GM18499 (cell line): ENCODE data around the gene PIEZO1.
"Not testable (repeated sequence)": the region's sequence is repeated elsewhere in the genome, so short reads cannot be mapped to it uniquely, and the experiment has no call there.

Experiments
- ATAC-seq: cut with Tn5 transposase; IDR thresholded peaks from one replicate; pipeline ENCODE4 v1.9.1; 2021; ENCODE audit warnings: moderate number of reproducible peaks; ENCODE audit not compliant: insufficient read depth, unreplicated experiment

Gene PIEZO1

DNA sequence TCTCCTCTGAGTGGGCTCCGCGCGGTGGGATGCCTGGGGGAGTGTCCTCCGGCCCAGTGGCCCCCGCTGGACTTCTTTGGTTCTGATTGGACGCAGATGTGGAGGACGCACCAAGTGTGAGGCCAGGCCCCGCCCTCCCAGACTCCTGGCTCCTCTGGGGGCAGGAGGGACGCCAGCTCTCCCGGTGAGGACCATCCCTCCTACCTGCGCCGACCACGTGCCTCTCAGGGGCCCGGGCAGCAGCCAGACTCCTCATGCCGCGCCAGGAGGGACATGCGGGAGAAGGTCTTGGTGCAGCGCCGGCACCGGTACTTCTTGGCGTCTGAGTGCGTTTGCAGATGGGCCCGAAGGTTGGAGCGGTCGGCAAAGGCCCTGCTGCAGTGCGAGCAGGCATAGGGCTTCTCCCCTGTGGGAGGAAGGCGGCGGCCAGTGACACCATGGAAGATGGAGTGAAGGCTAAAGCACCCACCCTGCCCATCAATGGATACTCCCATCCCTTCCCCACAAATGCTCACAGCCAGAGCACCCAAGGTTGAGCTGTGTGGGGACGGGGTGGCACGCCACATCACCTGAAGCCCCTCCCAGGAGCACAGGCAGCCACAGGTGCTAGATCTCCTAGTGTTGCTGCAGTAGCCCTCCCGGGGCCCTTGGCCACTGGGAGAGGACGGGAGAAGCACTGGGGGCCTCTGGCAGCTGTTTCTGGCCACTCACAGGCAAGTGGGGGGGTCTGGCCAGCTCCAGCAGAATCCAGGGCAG is 106.6 kb downstream of the PIEZO1 start:
- ATAC-seq = no peak

DNA sequence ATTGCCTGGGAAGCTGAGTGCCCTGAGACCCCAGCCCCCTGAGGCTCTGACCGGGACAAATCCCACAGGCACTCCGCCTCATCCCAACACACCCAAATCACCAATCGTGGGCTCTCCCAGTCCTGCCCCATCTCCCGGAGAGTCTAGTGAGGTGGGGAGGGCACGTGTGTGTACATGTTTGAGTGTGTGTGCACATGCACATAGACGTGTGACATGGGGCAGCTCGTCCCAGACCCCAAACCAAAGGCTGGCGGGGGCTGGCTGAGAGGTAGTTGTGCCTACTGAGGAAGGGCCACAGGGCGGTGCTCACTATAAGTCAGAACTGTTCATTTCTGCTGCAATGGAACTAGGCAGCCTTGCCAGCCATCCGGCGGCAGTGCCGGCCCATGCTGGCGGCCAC is 107.3 kb downstream of the PIEZO1 start:
- no peak for ATAC-seq

GRCh38 chr16:88676502-88677242 is 108.3 kb downstream of the PIEZO1 start:
- no peak for ATAC-seq

DNA sequence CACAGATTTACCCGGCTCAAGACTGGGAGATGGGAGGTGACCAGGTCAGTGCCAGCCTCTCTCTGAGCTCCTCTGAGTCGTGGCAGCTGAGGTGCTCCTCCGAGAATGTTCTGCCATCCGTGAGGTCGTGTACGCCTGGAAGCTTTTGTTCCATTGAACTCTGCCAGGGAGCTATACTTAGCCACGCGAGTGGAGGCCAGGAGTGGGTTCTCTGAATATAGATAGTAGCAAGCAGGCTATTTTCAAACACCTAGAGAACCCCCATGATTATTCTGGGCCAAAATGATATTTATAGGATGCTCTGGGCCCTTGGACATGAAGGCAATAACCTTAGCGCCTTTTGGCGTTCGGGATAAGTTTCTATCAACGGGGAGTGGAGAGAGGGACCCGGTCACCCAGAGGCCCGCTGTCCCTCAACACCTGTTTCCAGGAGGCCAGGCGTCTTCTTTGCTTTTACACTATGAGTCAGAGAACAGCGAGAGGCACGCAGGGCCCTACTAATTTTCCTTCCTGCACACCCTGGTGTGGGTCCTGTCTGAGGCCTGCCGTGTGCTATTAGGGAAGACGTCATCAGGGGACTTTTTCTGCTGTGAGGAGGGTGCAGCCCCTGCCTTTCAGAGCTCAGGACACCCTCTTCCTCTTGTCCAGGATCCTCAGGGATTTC is 111.2 kb downstream of the PIEZO1 start:
- ATAC-seq = no peak

DNA sequence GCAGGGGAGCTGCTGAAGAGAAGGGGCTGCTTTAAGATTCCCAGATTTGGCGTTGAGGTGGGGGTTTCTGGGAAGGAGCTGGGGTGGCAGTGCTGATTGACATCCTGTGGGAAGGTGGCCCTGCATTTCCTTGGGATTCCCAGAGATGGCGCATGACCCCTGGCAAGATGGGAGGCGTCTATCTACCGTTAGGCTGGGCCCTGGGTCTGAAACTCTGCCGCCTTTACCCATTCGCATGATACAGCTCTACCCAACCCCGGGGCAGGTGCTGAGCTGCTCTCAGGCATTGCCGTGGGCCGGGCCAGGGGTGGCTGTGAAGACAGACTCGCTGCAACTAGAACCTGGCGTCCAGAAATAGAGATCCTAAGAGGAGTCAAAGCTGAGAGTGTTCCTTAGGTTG is 112.2 kb downstream of the PIEZO1 start:
- ATAC-seq = no peak

- no peak for ATAC-seq
These were observed 113.2 kb downstream of the PIEZO1 start for GRCh38 chr16:88671806-88672205.

- ATAC-seq = no peak
These were observed 115.0 kb downstream of the PIEZO1 start for GRCh38 chr16:88669980-88670379.

GRCh38 chr16:88669493-88669892 is 115.5 kb downstream of the PIEZO1 start:
- ATAC-seq = not testable (repeated sequence)

DNA sequence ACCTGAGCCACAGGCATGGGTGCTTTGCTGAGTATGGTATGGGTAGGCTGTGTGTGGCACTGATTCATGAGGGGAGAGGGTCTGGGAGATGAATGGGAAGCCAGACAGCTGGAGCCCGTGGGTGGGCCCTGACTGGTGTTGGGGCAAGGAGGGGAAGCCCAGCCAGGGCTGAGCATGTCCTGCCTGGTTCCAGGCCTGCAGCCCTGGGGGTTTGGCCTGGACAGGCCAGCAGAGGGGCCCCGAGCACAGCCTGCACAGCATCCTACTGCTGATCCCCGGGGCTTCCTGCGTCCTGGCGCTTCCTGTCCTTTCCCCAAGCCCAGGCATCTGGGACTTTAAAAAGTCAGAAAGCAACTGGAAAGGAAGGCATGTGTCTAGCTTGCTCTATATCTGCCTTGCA is 117.6 kb downstream of the PIEZO1 start:
- ATAC-seq = no peak

DNA sequence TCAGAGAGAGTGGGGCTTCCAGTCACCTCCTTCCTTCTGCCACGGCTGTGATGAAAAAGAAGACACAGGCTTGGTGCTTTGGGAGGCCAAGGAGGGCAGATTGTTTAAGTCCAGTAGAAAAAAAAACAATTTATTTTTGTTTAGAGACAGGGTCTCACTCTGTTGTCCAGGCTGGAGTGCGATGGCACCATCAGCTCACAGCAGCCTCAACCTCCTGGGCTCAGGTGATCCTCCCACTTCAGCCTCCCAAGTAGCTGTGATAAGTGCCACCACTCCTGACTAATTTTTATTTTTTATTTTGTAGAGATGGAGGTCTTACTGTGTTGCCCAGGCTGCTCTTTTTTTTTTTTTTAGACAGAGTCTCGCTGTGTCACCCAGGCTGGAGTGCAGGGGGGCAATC is 119.5 kb downstream of the PIEZO1 start:
- no peak for ATAC-seq
